HG02571 (cell line): ENCODE measurements around the gene FBXO17.
"Not testable (repeated sequence)": the region's sequence is repeated elsewhere in the genome, so short reads cannot be mapped to it uniquely, and the experiment has no call there.

Source experiments
- ATAC-seq: cut with Tn5 transposase; IDR thresholded peaks from one replicate; pipeline ENCODE4 v1.9.1; 2021; ENCODE audit warnings: mild to moderate bottlenecking, moderate library complexity; ENCODE audit not compliant: unreplicated experiment

Gene FBXO17

DNA sequence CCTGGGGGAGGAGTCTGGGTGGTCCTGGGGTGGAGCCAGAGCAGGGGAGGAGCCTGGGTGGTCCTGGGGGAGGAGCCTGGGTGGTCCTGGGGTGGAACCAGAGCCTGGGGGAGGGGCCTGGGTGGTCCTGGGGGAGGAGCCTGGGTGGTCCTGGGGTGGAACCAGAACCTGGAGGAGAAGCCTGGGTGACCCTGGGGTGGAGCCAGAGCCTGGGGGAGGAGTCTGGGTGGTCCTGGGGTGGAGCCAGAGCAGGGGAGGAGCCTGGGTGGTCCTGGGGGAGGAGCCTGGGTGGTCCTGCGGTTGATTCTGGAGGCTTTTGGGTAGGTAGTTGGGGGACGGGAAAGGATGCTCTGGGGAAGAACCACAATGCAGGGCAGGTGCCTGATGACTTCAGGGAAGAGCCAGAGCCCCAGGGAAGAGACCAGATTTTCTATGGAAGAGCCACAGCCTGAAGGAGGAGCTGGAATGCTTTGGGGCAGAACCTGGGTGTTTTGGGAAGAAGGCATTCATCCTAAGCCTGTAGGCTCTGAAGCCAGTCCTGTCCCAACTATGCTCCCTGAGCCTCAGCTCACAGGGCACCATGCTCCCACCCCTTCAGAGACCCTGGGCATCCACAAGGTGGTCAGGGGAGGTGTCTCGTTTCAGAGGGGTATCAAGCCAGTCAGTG is 29.8 kb downstream of the FBXO17 start:
- no peak for ATAC-seq

DNA sequence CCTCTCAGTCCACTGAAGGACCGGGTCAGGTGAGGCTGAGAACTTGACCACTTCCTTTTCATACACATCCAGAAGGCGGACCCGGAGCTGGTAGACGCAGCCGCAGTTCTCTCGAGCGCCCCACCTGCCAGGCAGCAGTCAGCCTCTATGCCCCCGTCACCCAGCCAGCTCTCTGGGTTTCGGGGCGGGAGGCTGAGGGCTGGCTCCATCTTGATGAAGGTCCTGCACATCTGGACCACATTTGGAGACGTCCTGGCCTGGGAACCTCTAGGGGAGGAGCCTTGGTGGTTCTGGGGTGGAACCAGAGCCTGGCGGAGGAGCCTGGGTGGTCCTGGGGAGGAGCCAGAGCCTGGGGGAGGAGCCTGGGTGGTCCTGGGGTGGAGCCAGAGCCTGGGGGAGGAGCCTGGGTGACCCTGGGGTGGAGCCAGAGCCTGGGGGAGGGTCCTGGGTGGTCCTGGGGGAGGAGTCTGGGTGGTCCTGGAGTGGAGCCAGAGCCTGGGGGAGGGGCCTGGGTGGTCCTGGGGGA is 30.5 kb downstream of the FBXO17 start:
- ATAC-seq, result no peak

DNA sequence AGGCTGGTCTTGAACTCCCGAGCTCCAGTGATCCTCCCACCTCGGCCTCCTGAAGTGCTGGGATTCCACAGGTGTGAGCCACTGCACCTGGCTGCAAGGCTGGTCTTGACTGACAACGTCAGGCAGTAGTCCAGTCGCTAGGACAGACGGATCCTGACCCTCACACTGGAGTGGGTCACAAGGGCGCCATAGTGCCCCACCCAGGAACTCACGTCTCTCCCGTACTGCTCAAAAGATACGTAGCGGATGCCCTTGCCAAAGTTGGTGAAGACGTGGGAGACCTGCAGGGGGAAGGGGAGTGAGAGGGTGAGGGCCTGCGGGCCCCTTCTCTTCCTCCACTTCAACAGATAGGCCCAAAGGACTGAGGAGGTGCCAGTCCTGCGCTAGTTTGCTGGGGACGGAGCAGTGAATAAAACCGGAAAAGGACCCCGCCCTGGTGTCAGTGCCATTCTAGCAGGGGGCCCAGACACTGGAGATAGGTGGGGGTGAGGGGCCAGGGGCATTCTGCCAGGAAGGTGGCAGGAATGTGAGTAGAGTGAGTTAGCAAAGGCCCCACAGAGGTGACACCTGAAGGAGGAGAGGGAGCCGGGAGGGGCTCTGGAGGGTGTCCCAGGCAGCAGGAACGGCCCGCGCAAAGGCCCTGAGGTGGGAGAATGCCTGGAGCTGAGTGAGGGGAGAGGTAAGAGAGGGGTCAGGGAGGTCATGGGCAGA is 32.9 kb downstream of the FBXO17 start:
- ATAC-seq, result no peak

DNA sequence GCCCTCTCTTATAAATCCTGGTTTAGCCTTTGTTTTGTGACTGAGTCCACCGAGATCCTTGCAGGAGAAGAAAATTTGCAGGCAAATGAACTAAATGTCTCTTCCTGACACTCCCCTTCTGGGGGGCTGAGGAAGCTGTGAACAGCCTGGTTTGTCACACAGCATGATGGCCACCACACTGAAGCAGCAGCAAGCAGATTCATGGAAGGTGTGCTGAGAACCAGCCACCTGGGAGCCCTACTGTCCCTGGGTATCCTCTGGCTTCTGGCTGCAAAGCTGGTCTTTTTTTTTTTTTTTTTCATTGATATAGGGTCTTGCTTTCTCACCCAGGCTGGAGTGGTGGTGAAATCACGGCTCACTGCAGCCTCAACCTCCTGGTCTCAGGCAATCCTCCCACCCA is 33.6 kb downstream of the FBXO17 start:
- no peak for ATAC-seq

DNA sequence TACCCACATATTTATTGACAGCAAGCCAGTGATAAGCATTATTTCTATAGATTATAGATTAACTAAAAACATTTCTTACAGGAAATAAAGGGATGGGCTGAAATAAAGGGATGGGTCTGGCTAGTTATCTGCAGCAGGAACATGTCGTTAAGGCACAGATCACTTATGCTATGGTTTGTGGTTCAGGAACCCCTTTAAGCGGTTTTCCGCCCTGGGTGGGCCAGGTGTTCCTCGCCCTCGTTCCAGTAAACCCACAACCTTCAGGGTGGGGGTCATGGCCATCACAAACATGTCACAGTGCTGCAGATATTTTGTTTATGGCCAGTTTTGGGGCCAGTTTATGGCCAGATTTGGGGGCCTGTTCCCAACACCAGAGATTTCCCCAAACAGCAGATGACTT is 34.1 kb downstream of the FBXO17 start:
- not testable (repeated sequence) for ATAC-seq

DNA sequence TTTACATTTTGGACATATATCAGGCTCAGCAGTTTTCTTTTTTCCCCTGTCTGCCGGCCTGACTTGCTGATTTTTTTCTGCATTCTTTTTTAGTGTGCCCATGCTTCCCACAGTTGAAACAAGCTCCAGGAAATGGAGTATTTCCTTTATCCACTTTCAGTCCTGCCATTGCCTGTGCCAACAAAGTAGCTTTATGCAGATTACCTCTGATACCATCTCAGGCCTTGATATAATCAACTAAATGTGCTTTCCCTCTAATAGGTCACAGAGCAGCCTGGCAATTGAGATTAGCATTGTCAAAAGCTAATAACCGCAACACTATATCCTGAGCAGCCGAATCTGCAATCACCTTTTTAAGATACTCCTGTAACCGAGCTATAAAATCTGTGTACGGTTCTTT is 35.6 kb downstream of the FBXO17 start:
- ATAC-seq, result no peak

DNA sequence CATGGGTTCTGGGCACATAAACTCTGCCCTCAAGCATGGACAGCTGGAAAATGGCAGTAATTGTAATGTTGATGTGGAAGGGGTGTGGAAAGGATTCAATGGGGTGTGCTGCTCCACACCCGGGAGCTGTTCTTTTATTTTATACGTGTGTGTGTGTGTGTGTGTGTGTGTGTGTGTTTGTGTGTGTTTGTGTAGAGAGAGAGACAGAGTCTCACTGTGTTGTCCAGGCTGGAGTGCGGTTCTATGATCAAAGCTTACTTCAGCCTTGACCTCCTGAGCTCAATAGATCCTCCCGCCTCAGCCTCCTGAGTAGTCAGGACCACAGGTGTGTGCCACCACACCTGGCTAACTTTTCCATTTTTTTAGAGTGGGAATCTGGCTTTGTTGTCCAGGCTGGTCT is 42.0 kb downstream of the FBXO17 start:
- ATAC-seq, result no peak

DNA sequence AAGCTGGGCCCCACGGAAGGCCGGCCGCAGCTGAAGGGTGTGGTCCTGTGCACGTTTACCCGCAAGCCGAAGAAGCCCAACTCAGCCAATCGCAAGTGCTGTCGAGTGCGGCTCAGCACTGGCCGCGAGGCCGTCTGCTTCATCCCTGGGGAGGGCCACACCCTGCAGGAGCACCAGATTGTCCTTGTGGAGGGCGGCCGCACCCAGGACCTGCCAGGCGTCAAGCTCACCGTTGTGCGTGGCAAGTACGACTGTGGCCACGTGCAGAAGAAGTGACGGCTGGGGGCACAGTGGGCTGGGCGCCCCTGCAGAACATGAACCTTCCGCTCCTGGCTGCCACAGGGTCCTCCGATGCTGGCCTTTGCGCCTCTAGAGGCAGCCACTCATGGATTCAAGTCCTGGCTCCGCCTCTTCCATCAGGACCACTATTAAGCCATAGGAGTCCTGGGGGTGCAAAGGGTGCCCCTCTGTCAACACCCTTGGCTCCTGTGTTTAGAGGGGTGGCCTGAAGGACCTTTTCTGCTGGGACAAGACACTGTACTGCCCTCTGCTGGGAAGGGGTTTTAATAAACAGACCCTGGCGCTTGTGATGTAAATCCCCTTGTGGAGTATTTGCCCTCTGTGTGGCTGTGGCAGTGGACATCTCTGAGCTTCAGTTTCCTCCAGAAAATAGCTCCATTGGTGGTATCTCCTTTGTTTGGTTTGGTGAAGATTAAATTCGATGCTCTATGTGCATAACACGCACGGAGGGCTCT is 42.9 kb downstream of the FBXO17 start:
- ATAC-seq, result no peak

DNA sequence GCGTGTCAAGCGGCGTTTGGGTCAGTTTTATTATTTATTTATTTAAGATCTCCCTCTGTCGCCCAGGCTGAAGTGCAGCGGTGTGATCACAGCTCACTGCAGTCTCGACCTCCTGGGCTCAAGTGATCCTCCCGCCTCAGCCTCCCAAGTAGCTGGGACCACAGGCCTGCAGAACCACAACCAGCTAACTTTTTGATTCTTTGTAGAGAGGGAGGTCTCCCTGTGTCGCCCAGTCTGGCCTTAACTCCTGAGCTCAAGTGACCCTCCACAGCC is 44.1 kb downstream of the FBXO17 start:
- ATAC-seq, result no peak

DNA sequence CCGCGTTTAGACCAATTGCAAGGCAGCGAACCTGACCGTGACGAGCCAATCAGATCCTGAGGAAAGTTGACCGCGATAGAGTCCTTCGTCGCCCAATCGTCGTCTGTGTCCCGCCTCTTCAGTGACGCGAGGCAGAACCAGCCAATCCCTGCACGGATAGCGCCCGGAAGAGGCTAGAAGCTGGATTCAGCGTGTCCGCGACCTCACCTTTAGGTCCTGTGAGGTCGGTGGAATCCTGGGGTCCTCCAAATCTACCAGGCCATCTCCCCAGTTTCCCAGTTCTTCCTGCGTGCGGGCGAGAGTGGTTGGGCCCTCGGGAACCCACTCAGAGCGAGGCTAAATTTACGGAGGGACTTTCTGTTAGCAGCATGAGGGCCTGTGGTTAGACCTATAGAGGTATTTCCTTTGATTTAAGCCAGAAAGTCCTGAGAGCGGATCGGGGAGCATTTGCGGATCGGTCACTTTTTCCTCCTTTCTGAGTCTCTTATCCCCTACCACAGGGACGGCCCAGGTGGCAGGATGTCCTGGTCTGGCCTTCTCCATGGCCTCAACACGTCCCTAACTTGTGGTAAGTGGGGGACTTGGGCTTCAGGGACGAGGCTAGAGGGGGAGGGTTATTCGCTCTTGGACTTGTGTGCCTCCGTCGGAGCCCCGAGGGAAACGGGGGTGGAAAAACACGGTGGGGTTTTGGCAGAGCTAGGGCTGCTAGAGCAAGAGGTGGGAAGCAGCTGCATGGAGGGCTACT is 44.6 kb downstream of the FBXO17 start, which contains the start of gene MRPS12:
Gene MRPS12, plus strand, starts transcription at position 169 of the 745 bp plus-strand sequence. Its CDS starts 351 bp downstream, at position 520.
- ATAC-seq, result peak; percentile 90

DNA sequence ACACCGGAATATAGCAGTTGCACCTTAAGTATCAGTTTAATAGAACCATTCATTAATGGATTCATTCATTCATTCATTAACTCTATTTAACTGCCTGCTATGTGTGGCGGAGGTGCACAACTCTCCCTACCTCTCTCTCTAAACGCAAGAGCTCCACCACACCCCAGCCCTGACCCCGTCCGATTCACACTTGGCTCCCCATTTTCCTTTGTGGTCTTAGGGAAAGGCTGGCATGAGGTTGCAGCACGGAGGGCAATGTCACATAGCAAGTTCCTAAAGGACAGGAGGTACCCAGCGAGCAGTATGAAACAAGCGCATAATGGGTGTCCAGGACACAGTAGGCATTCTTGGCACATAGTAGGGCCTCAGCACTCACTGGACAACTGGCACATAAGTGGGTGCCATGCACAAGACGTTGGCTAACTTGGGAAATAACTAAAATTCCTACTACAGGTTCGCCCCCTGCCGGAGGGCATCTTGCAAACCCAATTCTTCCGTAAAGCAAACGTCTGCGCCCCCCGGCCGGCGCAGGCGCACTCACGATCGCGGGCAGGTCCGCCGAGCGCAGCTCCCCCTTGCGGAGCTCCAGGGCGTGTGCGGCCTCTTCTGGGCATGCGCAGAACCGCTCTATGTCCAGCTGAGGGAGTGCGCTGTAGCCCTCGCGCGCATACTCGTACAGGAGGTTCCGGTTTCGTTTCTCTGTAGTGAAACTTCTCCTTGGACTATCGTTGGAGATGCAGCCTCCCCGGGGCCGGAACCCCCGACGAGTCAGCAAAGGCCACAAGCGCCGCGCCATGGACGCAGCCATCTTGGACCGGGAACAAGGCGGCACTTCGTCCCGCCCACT is 45.4 kb downstream of the FBXO17 start, which contains the start of gene SARS2:
Gene SARS2, minus strand, starts transcription at position 835 of the 847 bp plus-strand sequence. Its CDS starts 27 bp downstream, at position 808.
- ATAC-seq, result peak; percentile 55

DNA sequence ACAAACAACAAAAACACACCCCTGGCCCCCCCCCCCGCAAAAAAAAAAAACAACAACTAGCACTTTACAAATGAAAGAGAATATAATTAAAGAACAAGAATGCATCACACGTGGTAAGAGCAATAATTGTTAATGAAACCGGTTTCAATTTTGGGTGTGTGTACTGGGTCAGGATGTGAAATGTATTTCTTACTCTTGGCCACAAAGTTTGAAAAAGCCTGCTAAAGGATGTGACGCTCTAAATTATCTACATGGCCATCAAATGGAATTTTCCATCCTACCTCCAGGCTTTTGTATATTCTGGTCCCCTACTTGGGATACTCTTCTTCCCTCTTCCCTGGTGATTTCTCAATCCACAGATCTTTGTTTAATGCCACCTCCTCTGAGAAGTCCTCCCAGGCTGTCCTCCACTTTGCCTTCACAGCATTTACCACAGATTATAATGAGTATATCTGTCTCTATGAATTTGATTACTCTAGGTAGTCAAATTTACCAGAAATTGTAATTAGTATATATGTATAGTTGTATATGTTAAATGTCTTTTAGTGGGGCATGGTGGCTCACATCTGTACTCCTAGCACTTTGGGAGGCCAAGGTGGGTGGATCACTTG is 47.0 kb downstream of the FBXO17 start:
- no peak for ATAC-seq

DNA sequence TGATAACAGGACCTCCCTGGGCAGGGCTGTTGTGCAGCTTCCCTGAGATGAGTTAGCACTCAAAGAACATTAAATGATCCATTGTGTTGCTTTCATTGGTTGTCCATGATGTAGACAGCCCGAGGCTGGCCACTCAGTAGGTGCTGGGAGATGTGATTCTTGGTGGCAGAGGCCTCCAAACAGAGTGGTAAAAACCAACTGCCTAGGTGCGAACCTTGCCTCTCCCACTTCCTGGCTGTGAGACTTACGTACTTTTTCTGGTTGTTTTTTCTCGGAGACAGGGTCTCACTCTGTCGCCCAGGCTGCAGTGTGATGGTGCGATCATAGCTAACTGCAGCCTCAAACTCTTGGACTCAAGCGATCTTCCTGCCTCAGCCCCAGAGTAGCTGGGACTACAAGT is 51.2 kb downstream of the FBXO17 start:
- no peak for ATAC-seq

DNA sequence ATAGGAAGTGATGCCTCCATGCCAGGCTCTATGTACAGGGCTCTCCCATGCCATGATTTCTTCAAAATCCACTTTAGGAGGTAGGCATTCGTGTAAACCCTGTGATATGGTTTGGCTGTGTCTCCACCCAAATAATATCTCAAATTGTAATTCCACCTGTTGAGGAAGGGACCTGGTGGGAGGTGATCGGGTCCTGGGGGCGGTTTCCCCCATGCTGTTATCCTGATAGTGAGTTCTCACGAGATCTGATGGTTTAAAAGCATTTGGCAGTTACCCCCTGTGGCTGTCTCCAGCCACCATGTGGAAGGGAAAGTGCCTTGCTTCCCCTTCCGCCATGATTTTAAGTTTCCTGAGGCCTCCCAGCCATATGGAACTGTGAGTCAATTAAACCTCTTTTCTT is 53.1 kb downstream of the FBXO17 start:
- no peak for ATAC-seq

DNA sequence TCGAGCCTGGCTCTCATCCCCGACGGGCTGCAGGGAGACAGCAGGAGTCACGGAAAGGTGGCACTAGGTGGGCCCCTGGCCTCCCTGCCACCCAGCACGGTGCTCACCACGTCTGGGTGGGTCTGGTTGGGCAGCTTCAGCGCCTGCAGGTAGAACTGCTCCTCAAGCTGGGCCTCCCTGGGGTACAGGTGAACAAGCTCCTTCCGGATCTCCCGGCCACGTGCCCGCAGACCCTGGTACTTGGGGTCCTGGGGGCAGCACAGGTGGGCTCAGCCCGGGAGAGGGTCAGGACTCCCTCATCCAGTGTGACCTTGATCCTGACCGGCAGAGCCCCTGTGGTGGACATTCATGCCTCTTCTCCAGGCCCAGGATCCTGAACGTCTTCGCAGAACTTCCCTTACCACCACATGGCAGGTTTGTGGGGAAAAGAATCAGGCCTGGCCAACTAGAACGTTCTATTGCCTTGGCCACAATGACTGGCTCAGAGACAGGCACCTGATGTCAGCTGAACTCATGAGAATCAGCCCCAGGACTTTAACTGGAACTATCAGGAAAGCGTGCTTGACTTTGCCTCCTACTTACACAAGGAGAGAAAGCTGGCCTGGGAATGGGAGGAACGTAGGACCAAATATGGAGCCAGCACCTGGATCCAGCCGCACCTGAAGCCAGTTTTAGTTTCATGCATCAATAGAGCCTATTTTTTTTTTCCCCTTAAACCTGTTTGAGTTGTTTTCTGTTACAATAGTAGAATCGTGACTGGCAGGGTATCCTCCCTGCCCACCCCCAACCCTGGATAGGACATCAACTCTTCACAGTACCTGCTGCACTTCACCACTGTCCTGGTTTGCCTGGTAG is 53.9 kb downstream of the FBXO17 start:
- no peak for ATAC-seq

DNA sequence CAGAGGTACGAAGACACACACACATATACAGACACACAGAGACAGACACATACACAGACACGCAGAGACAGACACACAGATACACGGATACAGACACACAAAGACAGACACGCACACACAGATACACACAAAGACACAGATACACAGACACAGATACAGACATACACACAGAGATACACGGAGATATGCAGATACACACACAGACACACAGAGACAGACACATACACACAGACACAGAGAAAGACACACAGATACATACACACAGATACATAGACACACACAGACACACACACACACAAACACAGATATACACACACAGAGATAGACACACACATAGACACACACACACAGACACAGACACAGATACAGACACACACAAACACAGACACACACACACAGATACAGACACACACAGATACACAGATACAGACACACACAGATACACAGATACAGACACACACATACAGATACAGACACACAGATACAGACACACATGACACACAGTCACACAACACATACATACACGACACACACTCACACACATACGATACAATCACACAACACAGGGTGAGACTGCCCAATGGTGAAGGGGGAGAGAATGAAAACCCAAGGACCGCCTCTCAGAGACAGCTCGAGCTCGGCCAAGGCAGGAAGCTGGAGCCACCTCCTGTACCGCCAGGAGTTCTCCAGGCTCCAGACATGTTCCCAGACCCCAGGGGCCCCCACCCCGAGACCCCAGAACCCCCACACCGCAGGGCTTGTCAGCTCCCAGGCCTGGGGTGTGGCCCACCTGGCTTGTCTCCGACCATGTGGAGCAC is 54.7 kb downstream of the FBXO17 start:
- ATAC-seq, result no peak

DNA sequence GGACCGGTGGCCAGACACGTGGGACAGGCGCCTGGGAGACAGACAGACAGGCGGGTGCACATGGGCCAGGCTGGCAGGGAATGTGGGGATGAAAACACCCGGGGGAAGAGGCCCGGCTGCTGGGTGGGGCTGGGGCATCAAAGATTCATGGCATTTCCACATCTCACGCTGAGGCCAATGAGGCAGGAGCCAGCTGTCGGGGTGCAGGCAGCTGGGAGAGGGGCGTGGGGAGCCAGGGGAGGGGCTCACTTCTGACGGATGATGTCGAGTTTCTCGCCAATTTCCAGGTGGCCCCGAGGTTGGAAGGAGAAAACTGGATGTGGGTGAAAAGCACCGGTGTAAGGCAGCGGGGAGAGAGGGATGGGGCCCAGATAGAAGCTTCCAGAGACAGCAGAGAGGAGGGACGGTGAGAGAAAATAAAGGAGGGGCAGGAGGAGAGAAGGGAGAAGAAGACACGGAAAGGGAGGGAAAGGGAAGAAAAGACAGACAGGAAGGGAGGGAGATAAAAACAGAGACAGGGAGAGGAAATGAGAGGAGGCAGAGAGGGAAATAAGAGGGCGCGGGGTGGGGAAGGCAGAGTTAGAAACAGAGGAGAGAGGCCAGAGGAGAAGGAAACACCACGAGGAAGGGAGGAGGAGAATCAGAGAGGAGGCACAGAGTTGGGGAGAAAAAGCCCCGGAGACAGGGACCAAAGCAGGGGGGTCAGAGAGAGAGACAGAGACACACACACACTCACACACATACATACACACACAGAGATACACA is 55.5 kb downstream of the FBXO17 start:
- no peak for ATAC-seq
